ENCODE measurements around the gene AR. TPM values are rescaled to one million over a fixed set of nuclear protein-coding genes. Genes with fewer than 3 reads are reported as not detected.

Gene AR
- total and polyA plus RNA-seq, 2 donors (not counting 1 experiment from before 2014, with no cell fraction given) = not detected

DNA sequence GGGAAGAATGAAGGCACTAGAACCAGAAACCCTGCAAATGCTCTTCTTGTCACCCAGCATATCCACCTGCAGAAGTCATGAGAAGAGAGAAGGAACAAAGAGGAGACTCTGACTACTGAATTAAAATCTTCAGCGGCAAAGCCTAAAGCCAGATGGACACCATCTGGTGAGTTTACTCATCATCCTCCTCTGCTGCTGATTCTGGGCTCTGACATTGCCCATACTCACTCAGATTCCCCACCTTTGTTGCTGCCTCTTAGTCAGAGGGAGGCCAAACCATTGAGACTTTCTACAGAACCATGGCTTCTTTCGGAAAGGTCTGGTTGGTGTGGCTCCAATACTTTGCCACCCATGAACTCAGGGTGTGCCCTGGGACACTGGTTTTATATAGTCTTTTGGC lies 181.7 kb downstream of the AR start:
- Mint-ChIP-seq H3K9me3 (ENCODE audit: insufficient read depth) (no peaks in the 10 kb centered on the region), H3K27ac (no peak overlapping the region), H3K4me3 (no peak overlapping the region), H3K4me1 (no peaks in the 10 kb centered on the region), H3K27me3 (no peaks in the 10 kb centered on the region)
- Histone ChIP-seq H3K9me3 (ENCODE audit: control extremely low read depth in 1 of 3, control insufficient read depth in 2 of 3, insufficient read depth in 1 of 3, low read length in 2 of 3) (no peaks in the 10 kb centered on the region), H3K4me2 (replicated peaks; ENCODE audit: low read depth, low read length, poor library complexity, severe bottlenecking) (no peak overlapping the region), H3K79me2 (ENCODE audit: control insufficient read depth, insufficient read depth, low read length) (no peaks in the 10 kb centered on the region), H3K27me3 (replicated peaks in 1 of 4; ENCODE audit: control extremely low read depth in 1 of 4, control insufficient read depth in 3 of 4, insufficient read depth in 4 of 4, low read length in 3 of 4) (no peaks in the 10 kb centered on the region), H3K4me3 (ENCODE audit: control extremely low read depth in 1 of 5, extremely low read depth in 1 of 5, insufficient read depth in 1 of 5, low read depth in 2 of 5, low read length in 4 of 5) (no peak overlapping the region), H4K20me1 (ENCODE audit: control insufficient read depth, insufficient read depth, low read length, poor library complexity, severe bottlenecking) (no peaks in the 10 kb centered on the region), H2AFZ (ENCODE audit: insufficient read depth, low read depth, low read length, poor library complexity, severe bottlenecking) (no peak overlapping the region), H3K4me1 (ENCODE audit: control insufficient read depth in 2 of 2, insufficient read depth in 2 of 2, low read length in 2 of 2) (no peaks in the 10 kb centered on the region), H3K36me3 (replicated peaks in 1 of 2; ENCODE audit: control extremely low read depth in 1 of 2, control insufficient read depth in 1 of 2, extremely low read depth in 1 of 2, insufficient read depth in 2 of 2, low read length in 1 of 2) (no peaks in the 10 kb centered on the region), H3K27ac (ENCODE audit: low read length in 2 of 2) (no peak overlapping the region), H3K9ac (ENCODE audit: low read length) (no peak overlapping the region)
- CTCF ChIA-PET = no interaction called here
- intact Hi-C loops (cut with micrococcal nuclease) = no loop called here
- ATAC-seq (ENCODE audit: low read depth) = no peak
- TF ChIP-seq, protein P1, sequence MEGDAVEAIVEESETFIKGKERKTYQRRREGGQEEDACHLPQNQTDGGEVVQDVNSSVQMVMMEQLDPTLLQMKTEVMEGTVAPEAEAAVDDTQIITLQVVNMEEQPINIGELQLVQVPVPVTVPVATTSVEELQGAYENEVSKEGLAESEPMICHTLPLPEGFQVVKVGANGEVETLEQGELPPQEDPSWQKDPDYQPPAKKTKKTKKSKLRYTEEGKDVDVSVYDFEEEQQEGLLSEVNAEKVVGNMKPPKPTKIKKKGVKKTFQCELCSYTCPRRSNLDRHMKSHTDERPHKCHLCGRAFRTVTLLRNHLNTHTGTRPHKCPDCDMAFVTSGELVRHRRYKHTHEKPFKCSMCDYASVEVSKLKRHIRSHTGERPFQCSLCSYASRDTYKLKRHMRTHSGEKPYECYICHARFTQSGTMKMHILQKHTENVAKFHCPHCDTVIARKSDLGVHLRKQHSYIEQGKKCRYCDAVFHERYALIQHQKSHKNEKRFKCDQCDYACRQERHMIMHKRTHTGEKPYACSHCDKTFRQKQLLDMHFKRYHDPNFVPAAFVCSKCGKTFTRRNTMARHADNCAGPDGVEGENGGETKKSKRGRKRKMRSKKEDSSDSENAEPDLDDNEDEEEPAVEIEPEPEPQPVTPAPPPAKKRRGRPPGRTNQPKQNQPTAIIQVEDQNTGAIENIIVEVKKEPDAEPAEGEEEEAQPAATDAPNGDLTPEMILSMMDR (IDR thresholded peaks at IDR 0.05) = no peak
- no peak for TF ChIP-seq EZH2 (IDR thresholded peaks at IDR 0.05; ENCODE audit: borderline replicate concordance, insufficient read depth, low read depth, low read length, poor library complexity, severe bottlenecking)
- WGBS (ENCODE audit: insufficient coverage) = 100% methylated on average over 1 of the region's 2 CpGs
- POLR2A ChIA-PET = no interaction called here
- no peak for DNase-seq

DNA sequence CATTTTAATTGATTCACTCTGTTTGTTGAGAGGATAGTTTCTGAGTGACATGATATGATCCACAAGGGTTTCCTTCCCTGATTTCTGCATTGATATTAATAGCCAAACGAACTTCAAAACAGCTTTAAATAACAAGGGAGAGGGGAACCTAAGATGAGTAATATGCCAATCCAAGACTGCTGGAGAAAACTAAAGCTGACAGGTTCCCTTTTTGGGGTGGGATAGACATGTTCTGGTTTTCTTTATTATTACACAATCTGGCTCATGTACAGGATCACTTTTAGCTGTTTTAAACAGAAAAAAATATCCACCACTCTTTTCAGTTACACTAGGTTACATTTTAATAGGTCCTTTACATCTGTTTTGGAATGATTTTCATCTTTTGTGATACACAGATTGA lies 182.2 kb downstream of the AR start:
- no peaks in the 10 kb centered on the region for H3K4me1 ChIP-seq (ENCODE audit: control insufficient read depth in 2 of 2, insufficient read depth in 2 of 2, low read length in 2 of 2)
- Mint-ChIP-seq H3K4me3 (no peak overlapping the region), H3K27ac (no peak overlapping the region), H3K9me3 (ENCODE audit: insufficient read depth) (no peaks in the 10 kb centered on the region), H3K4me1 (no peaks in the 10 kb centered on the region), H3K27me3 (no peaks in the 10 kb centered on the region)
- H4K20me1 ChIP-seq (ENCODE audit: control insufficient read depth, insufficient read depth, low read length, poor library complexity, severe bottlenecking) = no peaks in the 10 kb centered on the region
- no peak overlapping the region for H2AFZ ChIP-seq (ENCODE audit: insufficient read depth, low read depth, low read length, poor library complexity, severe bottlenecking)
- no CpG with 5 or more reads among the region's 1 CpG for WGBS (ENCODE audit: insufficient coverage)
- no peak overlapping the region for H3K27ac ChIP-seq (ENCODE audit: low read length in 2 of 2)
- no peaks in the 10 kb centered on the region for H3K27me3 ChIP-seq (replicated peaks in 1 of 4; ENCODE audit: control extremely low read depth in 1 of 4, control insufficient read depth in 3 of 4, insufficient read depth in 4 of 4, low read length in 3 of 4)
- DNase-seq (no peak), ATAC-seq (ENCODE audit: low read depth) (no peak)
- CTCF ChIA-PET = no interaction called here
- no peak overlapping the region for H3K4me3 ChIP-seq (ENCODE audit: control extremely low read depth in 1 of 5, extremely low read depth in 1 of 5, insufficient read depth in 1 of 5, low read depth in 2 of 5, low read length in 4 of 5)
- no peaks in the 10 kb centered on the region for H3K36me3 ChIP-seq (replicated peaks in 1 of 2; ENCODE audit: control extremely low read depth in 1 of 2, control insufficient read depth in 1 of 2, extremely low read depth in 1 of 2, insufficient read depth in 2 of 2, low read length in 1 of 2)
- no peak overlapping the region for H3K9ac ChIP-seq (ENCODE audit: low read length)
- intact Hi-C loops (cut with micrococcal nuclease) = no loop called here
- no peaks in the 10 kb centered on the region for H3K9me3 ChIP-seq (ENCODE audit: control extremely low read depth in 1 of 3, control insufficient read depth in 2 of 3, insufficient read depth in 1 of 3, low read length in 2 of 3)
- no peaks in the 10 kb centered on the region for H3K79me2 ChIP-seq (ENCODE audit: control insufficient read depth, insufficient read depth, low read length)
- POLR2A ChIA-PET = no interaction called here
- TF ChIP-seq, protein P1 (IDR thresholded peaks at IDR 0.05) = no peak
- no peak for TF ChIP-seq EZH2 (IDR thresholded peaks at IDR 0.05; ENCODE audit: borderline replicate concordance, insufficient read depth, low read depth, low read length, poor library complexity, severe bottlenecking)
- no peak overlapping the region for H3K4me2 ChIP-seq (replicated peaks; ENCODE audit: low read depth, low read length, poor library complexity, severe bottlenecking)

All from B cell (primary cell).